GM23338 (cell line): ENCODE data around the gene CNTNAP2. TPM values are rescaled to one million over a fixed set of nuclear protein-coding genes. Genes with fewer than 3 reads are reported as not detected.

Source experiments
- ATAC-seq: fragments of 200-7000 bp; cut with Tn5 transposase; 3 replicates; pipeline ENCODE4 v1.9.1; 2020
- DNase-seq: peaks from one replicate; pipeline ENCODE4 v3.0.0-alpha.2; 2015; ENCODE audit warnings: low spot score
- H2AFZ ChIP-seq: fragments of 200-600 bp; sonication (generic); 2 replicates; pipeline ENCODE4 v1.8.0; 2016; ENCODE audit warnings: antibody characterized with exemption, mild to moderate bottlenecking, moderate library complexity
- H3F3A ChIP-seq: fragments of 200-600 bp; sonication (generic); replicated peaks from 2 replicates; pipeline ENCODE4 v1.8.0; 2017; ENCODE audit warnings: antibody characterized with exemption, mixed run types, low read depth
- H3K27ac ChIP-seq: fragments of 200-600 bp; sonication (generic); 2 replicates; pipeline ENCODE4 v1.6.1; 2016; ENCODE audit warnings: low read depth
- H3K27me3 ChIP-seq: fragments of 200-600 bp; sonication (generic); 2 replicates; pipeline ENCODE4 v1.8.0; 2016; ENCODE audit warnings: mild to moderate bottlenecking, mixed run types, moderate library complexity; ENCODE audit not compliant: insufficient read depth
- H3K36me3 ChIP-seq: fragments of 200-600 bp; sonication (generic); 2 replicates; pipeline ENCODE4 v1.8.0; 2016; ENCODE audit warnings: mild to moderate bottlenecking; ENCODE audit not compliant: insufficient read depth
- H3K4me1 ChIP-seq: fragments of 200-600 bp; sonication (generic); 2 replicates; pipeline ENCODE4 v1.8.0; 2016; ENCODE audit warnings: mild to moderate bottlenecking, moderate library complexity; ENCODE audit not compliant: insufficient read depth
- H3K4me2 ChIP-seq: fragments of 200-600 bp; sonication (generic); 2 replicates; pipeline ENCODE4 v1.7.1; 2017; ENCODE audit warnings: mixed run types
- H3K4me3 ChIP-seq: fragments of 200-600 bp; sonication (generic); 2 replicates; pipeline ENCODE4 v1.6.1; 2016; ENCODE audit warnings: mixed run types
- H3K79me2 ChIP-seq: fragments of 200-600 bp; sonication (generic); replicated peaks from 2 replicates; pipeline ENCODE4 v1.8.0; 2017; ENCODE audit warnings: mild to moderate bottlenecking; ENCODE audit not compliant: insufficient read depth
- H3K9me2 ChIP-seq: fragments of 200-600 bp; sonication (generic); 2 replicates; pipeline ENCODE4 v1.8.0; 2017; ENCODE audit not compliant: insufficient read depth
- H4K20me1 ChIP-seq: fragments of 200-600 bp; sonication (generic); replicated peaks from 2 replicates; pipeline ENCODE4 v1.8.0; 2017; ENCODE audit warnings: mild to moderate bottlenecking; ENCODE audit not compliant: insufficient read depth
- H3K27ac Mint-ChIP-seq: 2 replicates; pipeline ENCODE4 v1.8.0; 2020; ENCODE audit warnings: inconsistent platforms, mild to moderate bottlenecking, moderate library complexity, mixed read lengths
- H3K27me3 Mint-ChIP-seq: 3 replicates; pipeline ENCODE4 v1.8.0; 2022; ENCODE audit warnings: low read depth, mild to moderate bottlenecking, moderate library complexity, mixed read lengths, inconsistent platforms; ENCODE audit not compliant: insufficient read depth, poor library complexity
- H3K36me3 Mint-ChIP-seq: 3 replicates; pipeline ENCODE4 v1.8.0; 2021; ENCODE audit warnings: low read depth, mild to moderate bottlenecking, inconsistent platforms, moderate library complexity, mixed read lengths
- H3K4me1 Mint-ChIP-seq: 3 replicates; pipeline ENCODE4 v1.8.0; 2020; ENCODE audit warnings: mild to moderate bottlenecking, inconsistent platforms, mixed read lengths
- H3K4me3 Mint-ChIP-seq: 3 replicates; pipeline ENCODE4 v1.8.0; 2021; ENCODE audit warnings: moderate library complexity, mild to moderate bottlenecking, inconsistent platforms, mixed read lengths
- H3K9me3 Mint-ChIP-seq: 3 replicates; pipeline ENCODE4 v1.8.0; 2020; ENCODE audit warnings: moderate library complexity, mild to moderate bottlenecking, inconsistent platforms, mixed read lengths
- CREB1 ChIP-seq: fragments of 250-450 bp; sonication (Bioruptor Pico); IDR thresholded peaks from 2 replicates; pipeline ENCODE4 v1.5.0; 2020; ENCODE audit warnings: low read depth, mild to moderate bottlenecking, moderate library complexity
- CTCF ChIP-seq, 2 experiments: fragments of 200-600 bp in 1 of 2; sonication (generic) in 1 of 2; conservative IDR thresholded peaks; 2 replicates each; pipeline versions ENCODE4 v1.5.1 to v1.6.1; 2016 to 2017; ENCODE audit warnings: antibody characterized with exemption in 2 of 2, low read depth in 2 of 2, mild to moderate bottlenecking in 2 of 2, moderate library complexity in 1 of 2
- EZH2 ChIP-seq: fragments of 200-600 bp; sonication (generic); IDR thresholded peaks from one replicate; pipeline ENCODE4 v1.8.0; 2017; ENCODE audit warnings: antibody characterized with exemption, mild to moderate bottlenecking, low read depth; ENCODE audit not compliant: unreplicated experiment
- EZH2phosphoT487 ChIP-seq: fragments of 200-600 bp; sonication (generic); IDR thresholded peaks from one replicate; pipeline ENCODE4 v1.8.1; 2018; ENCODE audit warnings: antibody characterized with exemption; ENCODE audit not compliant: unreplicated experiment
- JUNB ChIP-seq: IDR thresholded peaks from one replicate; pipeline ENCODE4 v1.6.1; 2016; ENCODE audit warnings: antibody characterized with exemption; ENCODE audit not compliant: unreplicated experiment
- NANOG ChIP-seq: IDR thresholded peaks from 2 replicates; pipeline ENCODE4 v1.6.1; 2016; ENCODE audit warnings: antibody characterized with exemption, borderline replicate concordance
- POLR2AphosphoS5 ChIP-seq: IDR thresholded peaks from 2 replicates; pipeline ENCODE4 v1.6.1; 2016; ENCODE audit warnings: antibody characterized with exemption, low read depth
- REST ChIP-seq: IDR thresholded peaks from one replicate; pipeline ENCODE4 v1.6.1; 2018; ENCODE audit warnings: antibody characterized with exemption; ENCODE audit not compliant: unreplicated experiment
- STAT1 ChIP-seq: IDR thresholded peaks from one replicate; pipeline ENCODE4 v1.6.1; 2016; ENCODE audit warnings: antibody characterized with exemption; ENCODE audit not compliant: unreplicated experiment
- ZNF114 ChIP-seq: fragments of 250-450 bp; sonication (Bioruptor Pico); IDR thresholded peaks from 2 replicates; pipeline ENCODE4 v1.5.0; 2020; ENCODE audit warnings: mild to moderate bottlenecking, moderate library complexity
- ZNF331 ChIP-seq: fragments of 250-450 bp; sonication (Bioruptor Pico); IDR thresholded peaks from 2 replicates; pipeline ENCODE4 v1.5.0; 2020; ENCODE audit warnings: low read depth, mild to moderate bottlenecking, moderate library complexity
- ZNF462 ChIP-seq: fragments of 250-450 bp; sonication (Bioruptor Pico); IDR thresholded peaks from 2 replicates; pipeline ENCODE4 v1.5.0; 2020; ENCODE audit warnings: mild to moderate bottlenecking, moderate library complexity
- polyA plus RNA-seq: library from polyadenylated mRNA; unstranded; fragments of >200 nt; fragmentation: Nextera tagmentation; extraction: Ambion mirVana; gene quantifications from 2 replicates; pipeline ENCODE4 v1.2.1, GENCODE V29; 2016
- total RNA-seq: library from RNA; depleted of rRNA; stranded (reverse); fragments of >200 nt; shearing (Covaris generic); gene quantifications from 2 replicates; pipeline ENCODE4 v1.2.3, GENCODE V29; 2014

The CNTNAP2 gene
- total and polyA plus RNA-seq, 2 experiments from 2014 or later = 38.2 to 61.3 TPM

- no peak for TF ChIP-seq NANOG
- no peak for TF ChIP-seq CTCF (conservative IDR thresholded peaks at IDR 0.05; ENCODE audit: low read depth in 2 of 2)
Measured at GRCh38 chr7:147941381-147941780, 1824.8 kb downstream of the CNTNAP2 start (continued).

GRCh38 chr7:147944321-147944720 lies 1827.7 kb downstream of the CNTNAP2 start:
- Histone ChIP-seq H3K27me3 (no peaks in the 10 kb centered on the region), H3K79me2 (no peaks in the 10 kb centered on the region), H4K20me1 (no peaks in the 10 kb centered on the region), H3K27ac (no peak overlapping the region), H3K4me3 (no peak overlapping the region), H3K9me2 (0 out of 2 replicates have a peak, but pooled peaks cover 5% of the 10 kb centered on the region), H3K4me1 (no peaks in the 10 kb centered on the region), H3F3A (no peaks in the 10 kb centered on the region), H3K4me2 (no peak overlapping the region), H2AFZ (no peak overlapping the region), H3K36me3 (no peaks in the 10 kb centered on the region)
- Mint-ChIP-seq H3K9me3 (peaks cover 13% of the 10 kb centered on the region; the same call in 2 of the 3 replicates), H3K27me3 (peaks cover 3% of the 10 kb centered on the region), H3K4me1 (no peaks in the 10 kb centered on the region), H3K27ac (no peak overlapping the region), H3K4me3 (no peak overlapping the region), H3K36me3 (no peaks in the 10 kb centered on the region)
- DNase-seq = no peak
- no peak for ATAC-seq
- TF ChIP-seq NANOG = no peak
- no peak for TF ChIP-seq CTCF (conservative IDR thresholded peaks at IDR 0.05; ENCODE audit: low read depth in 2 of 2)
- no peak for TF ChIP-seq ZNF462 (CRISPR knock-in tag)
- TF ChIP-seq POLR2AphosphoS5 = no peak
- no peak for TF ChIP-seq EZH2phosphoT487
- TF ChIP-seq EZH2 = no peak
- no peak for TF ChIP-seq REST
- TF ChIP-seq JUNB = no peak
- TF ChIP-seq CREB1 = no peak
- TF ChIP-seq STAT1 = no peak
- no peak for TF ChIP-seq ZNF331 (CRISPR knock-in tag)
- TF ChIP-seq ZNF114 (CRISPR knock-in tag) = no peak
